GDM1 (cell line): ENCODE data around the gene SNAP47.

ENCODE experiments used
- DNase-seq: peaks from one replicate; lab custom pipeline; 2025; lab: John Stamatoyannopoulos, UW

The SNAP47 gene

GRCh38 chr1:227731696-227732585 lies 3.3 kb upstream of the SNAP47 start:
- no peak for DNase-seq

DNA sequence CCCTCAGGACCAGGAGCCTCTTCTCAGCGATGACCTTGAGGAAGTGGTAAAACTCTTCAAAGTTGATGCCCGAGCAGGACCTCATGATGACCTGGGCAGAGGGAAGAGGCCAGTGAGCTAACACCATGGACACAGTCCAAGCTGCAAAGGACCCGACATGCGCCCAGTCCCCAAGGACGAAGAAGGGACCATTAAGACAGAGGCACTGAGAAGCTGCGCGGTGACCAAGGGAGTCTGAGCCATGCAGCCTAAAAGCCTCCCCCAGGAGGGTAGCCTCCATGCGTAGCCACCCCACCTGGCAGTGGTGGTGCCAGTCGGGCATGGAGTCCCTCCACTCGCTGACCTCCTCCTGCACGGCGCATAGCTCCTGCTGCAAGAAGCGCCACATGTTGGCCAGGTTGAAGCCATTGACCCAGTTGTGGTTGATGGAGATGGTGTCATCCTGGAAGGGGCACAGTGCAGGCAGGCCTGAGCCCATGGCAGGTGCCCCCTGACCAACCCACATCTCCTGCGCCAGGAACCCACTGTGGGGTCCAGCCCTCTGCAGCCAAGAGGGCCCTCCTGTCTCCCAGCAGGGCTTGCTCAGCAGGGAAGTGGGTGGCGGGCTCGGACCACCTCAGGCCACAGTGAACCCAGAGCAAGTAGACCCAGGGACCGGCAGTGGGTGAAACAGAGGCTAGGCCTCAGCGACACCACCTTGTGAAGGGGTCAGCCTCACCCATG lies 2.5 kb upstream of the SNAP47 start:
- no peak for DNase-seq

- no peak for DNase-seq
Measured at GRCh38 chr1:227733309-227733705, 1.9 kb upstream of the SNAP47 start.

GRCh38 chr1:227733751-227734545 lies 1.3 kb upstream of the SNAP47 start:
- no peak for DNase-seq

- DNase-seq = no peak
Measured at GRCh38 chr1:227734546-227734855, 734 bp upstream of the SNAP47 start.

DNA sequence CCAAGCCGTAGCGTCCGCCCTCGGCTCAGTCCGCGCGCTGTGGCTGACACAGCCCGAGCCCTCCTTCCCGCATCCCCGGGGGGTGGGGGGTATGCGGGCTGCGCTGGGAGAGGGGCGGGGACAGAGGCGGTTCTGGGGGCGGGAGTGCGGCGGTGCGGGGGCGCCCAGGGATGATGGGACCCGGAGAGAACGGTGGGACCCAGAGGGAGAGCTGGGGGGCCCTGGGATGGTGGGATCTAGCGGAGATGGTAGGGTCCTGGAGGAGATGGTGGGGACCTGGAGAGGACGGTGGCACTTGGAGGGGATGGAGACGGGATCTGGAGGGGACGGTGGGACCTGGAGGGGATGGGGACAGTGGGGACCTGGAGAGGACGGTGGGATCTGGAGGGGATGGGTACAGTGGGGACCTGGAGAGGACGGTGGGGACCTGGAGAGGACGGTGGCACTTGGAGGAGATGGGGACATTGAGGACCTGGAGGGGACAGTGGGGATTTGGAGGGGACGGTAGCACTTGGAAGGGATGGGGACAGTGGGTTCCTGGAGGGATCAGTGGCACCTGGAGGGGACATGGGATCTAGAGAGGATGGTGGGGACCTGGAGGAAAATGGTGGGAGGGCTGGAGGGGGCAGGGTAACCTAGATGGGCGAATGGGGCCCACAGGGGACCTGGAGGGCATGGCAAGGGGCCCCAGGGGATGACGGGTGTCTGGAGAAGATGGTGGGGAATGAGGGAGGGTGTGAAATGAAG lies 477 bp downstream of the SNAP47 start:
- no peak for DNase-seq

DNA sequence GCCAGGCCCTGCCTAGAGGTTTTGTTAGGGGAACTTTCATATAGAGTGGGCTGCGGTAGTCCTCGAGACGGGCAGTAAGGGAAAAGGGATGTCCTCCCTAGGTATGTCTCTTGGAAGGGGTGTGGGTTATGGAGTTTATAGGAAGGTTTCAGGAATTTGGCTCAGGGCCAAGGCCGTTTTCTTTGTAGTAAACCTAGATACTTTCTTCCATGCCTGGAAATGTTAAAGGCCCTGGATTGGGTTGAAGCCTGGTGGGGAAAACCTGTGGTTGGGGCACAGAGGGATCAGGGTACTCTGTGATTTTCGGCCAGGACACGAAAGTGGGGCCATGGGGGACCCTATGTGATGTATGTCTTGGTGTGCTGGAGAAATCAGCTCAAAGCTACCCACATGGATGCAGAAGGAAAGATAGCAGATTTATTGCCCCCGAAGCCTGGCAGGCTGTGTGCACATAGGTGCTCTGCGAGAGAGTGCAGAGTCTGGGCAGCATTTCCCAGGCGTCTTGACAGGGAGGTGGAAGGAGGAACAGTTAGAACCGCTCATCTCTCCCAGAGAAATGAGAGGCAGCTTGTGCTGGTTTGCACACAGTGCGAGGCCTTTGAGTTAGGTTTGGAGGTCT lies 1.7 kb downstream of the SNAP47 start:
- DNase-seq = no peak

DNA sequence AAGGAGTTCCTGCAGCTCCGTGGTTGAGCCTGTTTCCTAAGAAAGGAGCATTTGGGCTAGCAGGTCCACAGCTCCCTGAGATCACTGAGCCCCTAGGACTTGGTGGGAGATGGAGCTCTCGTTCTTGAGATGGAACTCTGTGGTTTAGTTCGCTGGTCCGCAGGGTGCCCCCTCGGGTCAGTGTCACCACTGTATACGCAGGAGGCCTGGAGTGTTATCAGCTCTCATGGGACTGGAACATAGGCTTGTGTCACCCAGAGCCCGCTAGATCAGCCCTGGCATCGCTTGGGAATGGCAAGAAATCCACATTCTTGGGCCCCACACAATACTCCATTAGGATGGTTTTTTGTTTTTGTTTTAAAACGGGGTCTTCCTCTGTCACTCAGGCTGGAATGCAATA lies 3.6 kb downstream of the SNAP47 start:
- no peak for DNase-seq

DNA sequence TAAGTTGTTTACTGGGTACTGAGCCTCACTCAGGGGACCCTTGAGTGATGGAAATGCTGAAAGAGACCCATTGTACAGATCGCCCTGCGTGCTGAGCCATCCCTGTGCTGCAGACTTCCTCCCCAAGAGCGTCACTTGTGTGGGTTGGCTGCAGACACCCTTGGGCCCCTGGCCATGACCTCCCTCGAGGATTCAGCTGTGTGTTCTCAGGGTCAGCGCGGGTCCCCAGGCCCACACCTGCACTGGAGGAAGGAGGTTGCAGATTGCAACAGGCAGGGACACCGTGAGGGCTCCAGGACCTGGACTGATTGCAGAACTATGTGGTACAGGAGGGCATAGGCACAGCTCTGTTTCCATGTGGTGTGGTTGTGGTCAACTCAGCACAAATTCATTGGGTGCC lies 4.4 kb downstream of the SNAP47 start:
- no peak for DNase-seq

DNA sequence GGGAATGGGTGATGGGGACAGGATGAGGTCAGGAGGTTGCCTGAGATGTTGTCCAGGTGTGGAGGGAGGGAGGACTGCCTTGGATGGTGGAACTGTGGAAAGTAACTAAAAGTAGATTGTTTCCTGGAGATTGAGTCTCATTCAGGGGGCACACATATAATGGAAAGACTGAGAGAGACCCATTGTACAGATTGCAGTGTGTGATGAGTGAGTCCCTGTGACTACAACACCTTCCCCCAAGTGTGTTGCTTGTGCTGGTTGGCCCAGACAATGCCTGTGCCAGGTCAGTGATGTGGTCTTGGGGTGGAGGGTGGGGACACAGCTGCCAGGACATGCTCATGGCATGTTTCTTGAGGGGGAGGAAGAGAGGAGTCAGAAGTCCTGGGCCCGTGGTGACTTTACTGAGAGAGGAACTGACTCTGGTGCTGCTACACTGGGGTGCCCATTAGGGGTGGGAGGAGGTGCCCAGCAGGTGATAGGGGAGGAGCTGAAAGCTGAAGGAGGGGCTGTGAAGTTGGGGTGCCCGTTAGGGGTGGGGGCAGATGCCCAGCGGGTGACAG lies 5.2 kb downstream of the SNAP47 start:
- no peak for DNase-seq

DNA sequence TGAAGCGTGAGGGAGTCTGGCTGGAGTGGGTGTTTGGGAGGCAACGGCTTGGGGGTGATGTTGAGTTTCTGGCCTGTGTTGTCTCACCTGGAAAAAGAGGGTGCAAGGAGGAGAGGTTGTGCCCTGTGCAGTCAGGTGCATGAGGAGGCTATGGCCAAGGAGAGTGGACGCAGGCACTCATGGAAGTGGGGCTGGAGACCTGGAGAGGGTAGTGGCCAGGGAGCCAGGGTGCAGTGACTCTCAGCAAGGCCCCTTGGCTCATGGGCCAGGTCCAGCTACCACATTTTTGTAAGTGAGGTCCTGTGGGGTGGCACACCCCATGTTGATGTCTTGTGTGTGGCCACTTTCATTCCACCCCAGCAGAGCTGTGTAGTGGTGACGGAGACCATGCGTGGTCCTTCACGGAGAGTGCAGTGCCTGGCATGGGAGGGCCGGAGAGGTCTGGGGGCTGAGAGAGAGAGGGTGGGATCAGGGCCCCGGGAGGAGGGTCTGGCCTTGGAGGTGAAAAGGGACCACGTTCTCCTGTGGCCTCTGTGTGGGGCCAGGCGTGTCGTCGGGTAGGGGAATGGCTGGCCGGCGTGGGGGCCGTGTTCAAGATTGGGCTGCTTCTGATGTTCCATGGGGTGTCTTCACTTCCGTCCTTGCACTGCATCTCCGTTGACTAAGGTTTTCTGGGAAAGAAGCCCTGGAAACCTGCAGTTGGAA lies 6.1 kb downstream of the SNAP47 start:
- DNase-seq = no peak

DNA sequence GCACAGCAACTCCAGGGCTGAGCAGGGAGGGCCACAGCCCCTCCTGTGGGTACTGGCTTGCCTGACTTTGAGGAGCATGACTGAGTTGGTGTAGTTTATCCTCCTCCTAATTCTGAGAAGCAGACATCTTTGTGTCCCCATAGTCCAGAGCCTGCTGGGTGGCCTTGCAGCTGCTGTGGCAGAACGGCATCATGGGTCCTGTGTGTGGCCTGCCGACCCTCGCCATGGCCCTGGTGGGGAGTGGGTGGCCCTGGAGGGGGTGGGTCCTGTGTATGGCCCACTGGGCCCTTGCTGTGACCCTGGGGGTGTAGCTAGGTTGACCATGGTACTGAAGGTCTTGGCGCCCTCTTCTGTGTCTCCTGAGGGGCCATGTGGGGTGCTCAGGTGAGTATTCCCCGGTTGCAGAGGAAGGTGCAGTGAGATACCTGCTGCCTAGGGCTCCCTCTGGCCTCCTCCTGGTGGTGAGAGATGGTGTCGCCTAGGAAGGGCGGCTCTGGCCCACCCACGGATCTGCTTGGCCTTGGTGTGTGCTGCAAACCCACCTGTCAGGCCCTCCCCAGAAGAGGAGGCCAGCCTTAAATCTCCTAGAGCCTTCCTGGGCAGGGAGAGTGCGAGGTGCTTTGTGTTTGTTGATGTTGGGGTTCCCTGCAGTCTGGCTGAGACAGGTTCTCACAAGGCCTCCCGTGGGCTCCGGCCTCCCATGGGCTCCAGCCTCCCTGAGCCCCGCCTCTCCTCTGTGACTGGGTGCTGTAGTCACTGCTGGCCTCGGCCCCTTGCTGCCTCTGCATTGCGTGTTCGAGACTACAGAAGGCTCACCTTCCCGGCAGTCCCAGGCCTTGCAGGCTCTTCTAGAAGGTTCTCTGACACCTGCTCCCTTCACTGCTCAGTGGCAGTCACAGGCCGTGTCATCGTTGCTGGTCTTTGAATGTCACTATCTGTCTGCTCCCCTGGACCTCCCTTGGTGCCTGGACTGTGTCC lies 7.8 kb downstream of the SNAP47 start:
- no peak for DNase-seq

DNA sequence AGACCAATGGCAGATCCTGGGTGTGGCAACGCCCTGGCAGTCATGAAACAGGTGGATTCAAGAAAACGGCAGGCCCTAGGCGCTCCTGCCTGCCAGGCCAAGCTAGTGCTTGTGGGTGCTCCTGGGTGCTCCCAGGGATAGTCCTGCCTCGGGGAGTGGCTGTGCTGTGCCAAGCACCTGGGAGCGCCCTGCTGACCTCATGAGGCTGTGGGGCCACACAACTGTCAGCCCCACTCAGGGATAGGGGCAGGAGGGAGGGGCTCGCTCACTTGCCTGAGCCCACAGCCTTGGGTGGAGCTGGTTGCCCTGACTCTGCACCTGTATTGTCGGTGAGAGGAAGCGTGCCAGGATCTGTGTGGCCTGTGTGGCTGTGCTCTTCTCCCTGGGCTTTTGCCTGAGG lies 9.4 kb downstream of the SNAP47 start:
- no peak for DNase-seq

GRCh38 chr1:227745568-227746265 lies 10.5 kb downstream of the SNAP47 start:
- DNase-seq = no peak

GRCh38 chr1:227746676-227747075 lies 11.4 kb downstream of the SNAP47 start:
- DNase-seq = no peak

DNA sequence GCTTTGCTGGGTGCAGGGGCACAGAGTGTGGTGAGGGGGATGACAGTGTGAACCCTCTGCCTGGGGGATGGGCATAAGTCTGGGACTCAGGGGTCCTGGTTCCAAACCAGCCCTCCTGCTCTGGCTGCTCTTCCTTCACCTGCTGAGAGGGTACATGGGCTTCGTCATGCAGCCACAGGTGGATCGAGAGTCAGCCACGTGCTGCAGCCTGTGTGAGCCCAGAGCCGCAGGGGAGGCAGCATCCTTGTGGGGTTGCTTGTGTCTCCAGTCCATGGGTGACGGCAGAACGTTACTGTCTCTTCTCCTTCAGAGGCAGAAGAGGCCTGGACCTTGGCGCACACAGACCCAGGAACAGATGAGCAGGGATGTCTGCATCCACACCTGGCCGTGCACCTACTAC lies 12.1 kb downstream of the SNAP47 start:
- no peak for DNase-seq

- no peak for DNase-seq
Measured at GRCh38 chr1:227747948-227748495, 12.8 kb downstream of the SNAP47 start.

DNA sequence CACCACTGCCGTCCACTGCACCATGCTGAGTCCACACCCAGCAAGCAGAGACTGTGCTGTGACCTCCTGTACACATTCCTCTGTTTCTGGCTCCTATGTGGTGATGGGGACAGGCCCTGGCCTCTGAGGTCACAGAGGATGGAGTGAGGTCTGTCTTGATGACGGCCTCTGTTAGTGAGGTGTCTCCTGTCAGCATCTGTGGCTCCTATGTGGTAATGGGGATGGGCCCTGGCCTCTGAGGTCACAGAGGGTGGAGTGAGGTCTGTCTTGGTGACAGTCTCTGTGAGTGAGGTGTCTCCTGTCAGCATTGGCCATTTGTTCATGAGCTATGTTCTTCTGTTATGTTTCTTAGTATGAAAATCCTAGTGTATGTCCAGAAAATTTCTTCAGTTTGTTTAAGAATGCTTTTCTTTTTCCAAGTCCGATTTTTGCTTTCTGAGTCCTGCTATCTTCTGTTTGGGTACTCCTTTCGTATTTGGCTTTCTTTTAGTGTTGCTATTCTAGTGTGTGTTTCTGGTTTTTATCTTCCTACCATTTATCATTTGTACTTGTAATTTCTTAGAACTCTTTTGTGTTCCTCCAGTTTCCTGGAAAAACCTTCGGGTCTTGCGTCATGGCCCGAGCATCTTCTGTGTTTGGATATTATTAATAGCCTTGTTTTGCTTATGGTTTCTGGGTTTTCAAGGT lies 13.4 kb downstream of the SNAP47 start:
- no peak for DNase-seq
